ENCODE results near the gene NCR3LG1.
A peak's percentile ranks its signal among the peaks of the same experiment; 100 is the strongest.

NCR3LG1 gene

GRCh38 chr11:17368551-17368950 lies 17.0 kb downstream of the NCR3LG1 start:
- in situ Hi-C loops (cut with MboI; ENCODE audit: low pct_unique_long_range_greater_than_20kb, low sequenced_read_pairs): no loop called here
- DNase-seq: no peak

GRCh38 chr11:17369094-17369493 lies 17.5 kb downstream of the NCR3LG1 start:
- in situ Hi-C loops (cut with MboI; ENCODE audit: low pct_unique_long_range_greater_than_20kb, low sequenced_read_pairs): no loop called here

GRCh38 chr11:17369684-17370243 lies 18.2 kb downstream of the NCR3LG1 start:
- DNase-seq: peak; percentile 26
- in situ Hi-C loops (cut with MboI; ENCODE audit: low pct_unique_long_range_greater_than_20kb, low sequenced_read_pairs): no loop called here

More at GRCh38 chr11:17369094-17369493, 17.5 kb downstream of the NCR3LG1 start:
- no peak for DNase-seq

- in situ Hi-C loops (cut with MboI; ENCODE audit: low pct_unique_long_range_greater_than_20kb, low sequenced_read_pairs): no loop called here
- peak; percentile 34 for DNase-seq
Observed at GRCh38 chr11:17371614-17372013, 20.0 kb downstream of the NCR3LG1 start.

- in situ Hi-C loops (cut with MboI; ENCODE audit: low pct_unique_long_range_greater_than_20kb, low sequenced_read_pairs): no loop called here
- DNase-seq: no peak
Observed at GRCh38 chr11:17375547-17375946, 23.9 kb downstream of the NCR3LG1 start.

- no peak for DNase-seq
- in situ Hi-C loops (cut with MboI; ENCODE audit: low pct_unique_long_range_greater_than_20kb, low sequenced_read_pairs): no loop called here
Observed at GRCh38 chr11:17376493-17376892, 24.9 kb downstream of the NCR3LG1 start.

- in situ Hi-C loops (cut with MboI; ENCODE audit: low pct_unique_long_range_greater_than_20kb, low sequenced_read_pairs): no loop called here
- DNase-seq: peak; percentile 19
Observed at GRCh38 chr11:17378655-17379054, 27.1 kb downstream of the NCR3LG1 start.

GRCh38 chr11:17379383-17380180 lies 28.0 kb downstream of the NCR3LG1 start:
- in situ Hi-C loops (cut with MboI; ENCODE audit: low pct_unique_long_range_greater_than_20kb, low sequenced_read_pairs): loop anchor here (10.0 kb wide), 1 partner anchor 125 kb away; no protein-coding TSS in a partner anchor
- no peak for DNase-seq

- in situ Hi-C loops (cut with MboI; ENCODE audit: low pct_unique_long_range_greater_than_20kb, low sequenced_read_pairs): loop anchor here (10.0 kb wide), 1 partner anchor 124 kb away; no protein-coding TSS in a partner anchor
- DNase-seq: no peak
Observed at GRCh38 chr11:17381156-17381555, 29.6 kb downstream of the NCR3LG1 start.

- no peak for DNase-seq
- in situ Hi-C loops (cut with MboI; ENCODE audit: low pct_unique_long_range_greater_than_20kb, low sequenced_read_pairs): loop anchor here (10.0 kb wide), 1 partner anchor 123 kb away; no protein-coding TSS in a partner anchor
Observed at GRCh38 chr11:17382046-17382728, 30.6 kb downstream of the NCR3LG1 start.

GRCh38 chr11:17383461-17383860 lies 31.9 kb downstream of the NCR3LG1 start:
- in situ Hi-C loops (cut with MboI; ENCODE audit: low pct_unique_long_range_greater_than_20kb, low sequenced_read_pairs): loop anchor here (10.0 kb wide), 1 partner anchor 121 kb away; no protein-coding TSS in a partner anchor

GRCh38 chr11:17384002-17384511 lies 32.5 kb downstream of the NCR3LG1 start:
- DNase-seq: peak; percentile 67
- in situ Hi-C loops (cut with MboI; ENCODE audit: low pct_unique_long_range_greater_than_20kb, low sequenced_read_pairs): loop anchor here (10.0 kb wide), 1 partner anchor 121 kb away; no protein-coding TSS in a partner anchor

More at GRCh38 chr11:17383461-17383860, 31.9 kb downstream of the NCR3LG1 start:
- peak; percentile 11 for DNase-seq

GRCh38 chr11:17385492-17385891 lies 33.9 kb downstream of the NCR3LG1 start:
- no peak for DNase-seq
- in situ Hi-C loops (cut with MboI; ENCODE audit: low pct_unique_long_range_greater_than_20kb, low sequenced_read_pairs): loop anchor here (10.0 kb wide), 1 partner anchor 119 kb away; no protein-coding TSS in a partner anchor

- in situ Hi-C loops (cut with MboI; ENCODE audit: low pct_unique_long_range_greater_than_20kb, low sequenced_read_pairs): loop anchor here (10.0 kb wide), 1 partner anchor 119 kb away; no protein-coding TSS in a partner anchor
- DNase-seq: no peak
Observed at GRCh38 chr11:17385926-17386325, 34.3 kb downstream of the NCR3LG1 start.

- DNase-seq: peak; percentile 80
Observed at GRCh38 chr11:17386331-17387084, 34.9 kb downstream of the NCR3LG1 start.

GRCh38 chr11:17387254-17387653 lies 35.7 kb downstream of the NCR3LG1 start:
- in situ Hi-C loops (cut with MboI; ENCODE audit: low pct_unique_long_range_greater_than_20kb, low sequenced_read_pairs): loop anchor here (10.0 kb wide), 1 partner anchor 118 kb away; no protein-coding TSS in a partner anchor
- DNase-seq: no peak

More at GRCh38 chr11:17386331-17387084, 34.9 kb downstream of the NCR3LG1 start:
- in situ Hi-C loops (cut with MboI; ENCODE audit: low pct_unique_long_range_greater_than_20kb, low sequenced_read_pairs): loop anchor here (10.0 kb wide), 1 partner anchor 118 kb away; no protein-coding TSS in a partner anchor

- DNase-seq: no peak
- in situ Hi-C loops (cut with MboI; ENCODE audit: low pct_unique_long_range_greater_than_20kb, low sequenced_read_pairs): loop anchor here (10.0 kb wide), 1 partner anchor 117 kb away; no protein-coding TSS in a partner anchor
Observed at GRCh38 chr11:17387811-17388210, 36.2 kb downstream of the NCR3LG1 start.

GRCh38 chr11:17388609-17389210 lies 37.1 kb downstream of the NCR3LG1 start, which contains the start of gene KCNJ11:
Gene KCNJ11, minus strand, starts transcription at chr11:17388659. Its CDS starts 568 bp downstream, at chr11:17388091.
- in situ Hi-C loops (cut with MboI; ENCODE audit: low pct_unique_long_range_greater_than_20kb, low sequenced_read_pairs): loop anchor here (10.0 kb wide), 1 partner anchor 116 kb away; no protein-coding TSS in a partner anchor
- no peak for DNase-seq

Data from KBM-7 (cell line).